HEK293 (cell line): Measurements from ENCODE around the gene RITA1.

ENCODE experiments used
- CTCF ChIA-PET: fragments of 350-600 bp; formaldehyde crosslinking; extraction: SDS; loops from one replicate; lab custom pipeline; 2021; ENCODE audit warnings: antibody characterized with exemption; lab: Yijun Ruan, JAX
- POLR2A ChIA-PET: fragments of 300-600 bp; formaldehyde crosslinking; extraction: SDS; loops from one replicate; lab custom pipeline; 2020; ENCODE audit warnings: antibody characterized with exemption, inconsistent platforms; lab: Yijun Ruan, JAX
- H3K27ac ChIP-seq: fragments of 200-500 bp; sonication (Bioruptor generic); 2 replicates; pipeline ENCODE4 v1.5.1; 2014; ENCODE audit warnings: low read depth, low read length, control low read depth, inconsistent platforms; ENCODE audit errors: extremely low read depth
- H3K36me3 ChIP-seq, 2 experiments: fragments of 200-500 bp in 1 of 2; sonication (Bioruptor generic) in 1 of 2; 1 replicate in 1 of 2; 2 replicates in 1 of 2; pipeline ENCODE4 v1.5.1; 2014 to 2017; ENCODE audit warnings: inconsistent platforms in 2 of 2, low read length in 2 of 2; ENCODE audit not compliant: control insufficient read depth in 2 of 2, insufficient read depth in 1 of 2
- H3K4me1 ChIP-seq: fragments of 200-500 bp; sonication (Bioruptor generic); 2 replicates; pipeline ENCODE4 v1.5.1; 2014; ENCODE audit warnings: mild to moderate bottlenecking, low read length, inconsistent platforms; ENCODE audit not compliant: control insufficient read depth, insufficient read depth
- H3K4me3 ChIP-seq: 2 replicates; pipeline ENCODE4 v1.5.1; 2011; ENCODE audit warnings: low read depth, mild to moderate bottlenecking, control low read depth, low read length, moderate library complexity
- H3K9me3 ChIP-seq: fragments of 200-500 bp; sonication (Bioruptor generic); 2 replicates; pipeline ENCODE4 v1.5.1; 2014; ENCODE audit warnings: low read depth, low read length, inconsistent platforms; ENCODE audit not compliant: control insufficient read depth, insufficient read depth
- GFI1B ChIP-seq: fragments of 450-650 bp; formaldehyde crosslinking; IDR thresholded peaks from 2 replicates; pipeline ENCODE4 v1.5.1; 2016; ENCODE audit warnings: missing biosample characterization, missing genetic modification characterization
- MYNN ChIP-seq: fragments of 450-650 bp; formaldehyde crosslinking; IDR thresholded peaks from 2 replicates; pipeline ENCODE4 v1.5.1; 2016; ENCODE audit warnings: missing biosample characterization, missing genetic modification characterization, borderline replicate concordance
- OSR2 ChIP-seq: fragments of 450-650 bp; formaldehyde crosslinking; IDR thresholded peaks from 2 replicates; pipeline ENCODE4 v1.5.1; 2016; ENCODE audit warnings: missing biosample characterization, missing genetic modification characterization
- ZEB2 ChIP-seq: fragments of 450-650 bp; formaldehyde crosslinking; IDR thresholded peaks from 2 replicates; pipeline ENCODE4 v1.5.1; 2016; ENCODE audit warnings: missing biosample characterization, missing genetic modification characterization
- ZNF239 ChIP-seq: fragments of 450-650 bp; formaldehyde crosslinking; IDR thresholded peaks from 2 replicates; pipeline ENCODE4 v1.5.1; 2016; ENCODE audit warnings: missing biosample characterization, missing genetic modification characterization
- ZNF335 ChIP-seq: fragments of 450-650 bp; formaldehyde crosslinking; conservative IDR thresholded peaks from 2 replicates; pipeline ENCODE4 v1.5.1; 2016; ENCODE audit warnings: missing biosample characterization, missing genetic modification characterization
- ZNF354C ChIP-seq: fragments of 450-650 bp; formaldehyde crosslinking; IDR thresholded peaks from 2 replicates; pipeline ENCODE4 v1.5.1; 2016; ENCODE audit warnings: missing biosample characterization, missing genetic modification characterization, low read depth, borderline replicate concordance
- ZNF514 ChIP-seq: fragments of 450-650 bp; formaldehyde crosslinking; IDR thresholded peaks from 2 replicates; pipeline ENCODE4 v1.5.1; 2016; ENCODE audit warnings: missing biosample characterization, missing genetic modification characterization
- ZNF600 ChIP-seq: fragments of 450-650 bp; formaldehyde crosslinking; IDR thresholded peaks from 2 replicates; pipeline ENCODE4 v1.5.1; 2016; ENCODE audit warnings: missing biosample characterization, missing genetic modification characterization
- ZNF629 ChIP-seq: fragments of 450-650 bp; formaldehyde crosslinking; IDR thresholded peaks from 2 replicates; pipeline ENCODE4 v1.5.1; 2017; ENCODE audit warnings: missing biosample characterization, missing genetic modification characterization
- ZNF654 ChIP-seq: fragments of 450-650 bp; formaldehyde crosslinking; IDR thresholded peaks from 2 replicates; pipeline ENCODE4 v1.5.1; 2016; ENCODE audit warnings: low read depth, missing biosample characterization, missing genetic modification characterization
- ZNF658 ChIP-seq: fragments of 450-650 bp; formaldehyde crosslinking; IDR thresholded peaks from 2 replicates; pipeline ENCODE4; 2016; ENCODE audit warnings: missing biosample characterization, missing genetic modification characterization
- ZNF76 ChIP-seq: fragments of 450-650 bp; formaldehyde crosslinking; IDR thresholded peaks from 2 replicates; pipeline ENCODE4; 2016; ENCODE audit warnings: low read depth, missing biosample characterization, missing genetic modification characterization, borderline replicate concordance
- TF ChIP-seq, protein P1 (sequence below): fragments of 450-650 bp; IDR thresholded peaks from 2 replicates; pipeline ENCODE4 v1.5.1; 2018; ENCODE audit warnings: missing biosample characterization, mild to moderate bottlenecking, missing genetic modification characterization
- TF ChIP-seq, protein P2 (sequence below): fragments of 450-650 bp; formaldehyde crosslinking; IDR thresholded peaks from 2 replicates; pipeline ENCODE4; 2016; ENCODE audit warnings: missing biosample characterization, missing genetic modification characterization
- TF ChIP-seq, protein P3 (sequence below): fragments of 450-650 bp; formaldehyde crosslinking; IDR thresholded peaks from 2 replicates; pipeline ENCODE4 v1.5.1; 2016; ENCODE audit warnings: missing biosample characterization, missing genetic modification characterization
- TF ChIP-seq, protein P4 (sequence below): fragments of 450-650 bp; formaldehyde crosslinking; IDR thresholded peaks from 2 replicates; pipeline ENCODE4 v1.5.1; 2016; ENCODE audit warnings: missing biosample characterization, missing genetic modification characterization
- TF ChIP-seq, protein P5 (sequence below): fragments of 450-650 bp; formaldehyde crosslinking; IDR thresholded peaks from 2 replicates; pipeline ENCODE4 v1.5.1; 2017; ENCODE audit warnings: missing biosample characterization, missing genetic modification characterization
- TF ChIP-seq, protein P6 (sequence below): fragments of 450-650 bp; formaldehyde crosslinking; IDR thresholded peaks from 2 replicates; pipeline ENCODE4 v1.5.0; 2017; ENCODE audit warnings: missing biosample characterization, missing genetic modification characterization, borderline replicate concordance
- TF ChIP-seq, protein P7 (sequence below): fragments of 450-650 bp; formaldehyde crosslinking; conservative IDR thresholded peaks from 2 replicates; pipeline ENCODE4 v1.5.1; 2016; ENCODE audit warnings: low read depth, missing biosample characterization, missing genetic modification characterization

RITA1 gene

DNA sequence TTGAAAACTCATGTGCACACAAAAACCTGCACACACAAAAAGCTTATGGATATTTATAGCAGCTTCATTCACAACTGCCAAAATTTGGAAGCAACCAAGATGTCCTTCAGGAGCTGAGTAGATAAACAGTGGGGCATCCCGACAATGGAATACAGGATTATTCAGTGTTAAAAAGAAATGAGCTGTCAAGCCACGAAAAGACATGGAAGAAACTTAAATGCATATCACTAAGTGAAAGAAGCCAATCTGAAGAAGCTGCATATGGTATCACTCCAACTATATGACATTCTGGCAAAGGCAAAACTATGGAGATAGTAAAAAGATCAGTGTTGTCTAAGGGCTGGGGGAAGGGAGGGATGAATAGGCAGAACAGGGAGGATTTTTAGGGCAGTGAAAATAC, 30.5 kb downstream of the RITA1 start (continued):
- no peak for TF ChIP-seq ZNF354C
- TF ChIP-seq, protein P1, sequence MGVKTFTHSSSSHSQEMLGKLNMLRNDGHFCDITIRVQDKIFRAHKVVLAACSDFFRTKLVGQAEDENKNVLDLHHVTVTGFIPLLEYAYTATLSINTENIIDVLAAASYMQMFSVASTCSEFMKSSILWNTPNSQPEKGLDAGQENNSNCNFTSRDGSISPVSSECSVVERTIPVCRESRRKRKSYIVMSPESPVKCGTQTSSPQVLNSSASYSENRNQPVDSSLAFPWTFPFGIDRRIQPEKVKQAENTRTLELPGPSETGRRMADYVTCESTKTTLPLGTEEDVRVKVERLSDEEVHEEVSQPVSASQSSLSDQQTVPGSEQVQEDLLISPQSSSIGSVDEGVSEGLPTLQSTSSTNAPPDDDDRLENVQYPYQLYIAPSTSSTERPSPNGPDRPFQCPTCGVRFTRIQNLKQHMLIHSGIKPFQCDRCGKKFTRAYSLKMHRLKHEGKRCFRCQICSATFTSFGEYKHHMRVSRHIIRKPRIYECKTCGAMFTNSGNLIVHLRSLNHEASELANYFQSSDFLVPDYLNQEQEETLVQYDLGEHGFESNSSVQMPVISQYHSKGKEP (tag by site-specific recombination) = no peak

DNA sequence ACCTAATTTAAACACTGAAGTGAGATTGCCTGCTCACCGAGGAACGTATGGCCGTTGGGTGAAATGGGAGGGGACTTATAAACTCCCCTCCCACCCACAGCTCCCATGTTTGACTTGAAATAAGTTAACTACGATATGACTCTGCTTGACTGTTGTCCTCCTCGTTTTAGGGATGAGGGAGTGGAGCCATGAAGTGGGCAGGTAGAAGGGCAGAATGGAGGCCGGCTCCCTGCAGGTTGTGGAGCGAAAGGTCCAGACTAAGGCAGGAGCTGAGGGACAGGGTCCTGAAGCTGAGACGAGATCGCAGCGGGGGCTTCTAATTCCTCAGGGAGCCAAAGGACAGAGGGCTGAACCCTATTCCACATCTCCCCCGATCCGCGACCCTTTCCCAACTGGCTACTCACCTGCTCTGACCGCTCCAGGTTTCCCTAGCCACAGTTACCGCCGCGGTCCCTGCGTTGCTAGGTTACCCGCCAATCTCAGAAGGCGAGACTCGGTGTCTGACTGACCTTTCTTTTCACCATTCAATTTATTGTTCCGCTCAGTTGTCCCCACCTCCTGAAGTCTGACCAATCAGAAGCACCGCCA, 35.2 kb downstream of the RITA1 start:
- CTCF ChIA-PET = no interaction called here
- no peak overlapping the region for H3K27ac ChIP-seq
- peak overlapping the region; percentile 53 for H3K4me3 ChIP-seq
- H3K4me1 ChIP-seq = no peaks in the 10 kb centered on the region
- no peaks in the 10 kb centered on the region for H3K9me3 ChIP-seq
- H3K36me3 ChIP-seq = no peaks in the 10 kb centered on the region
- POLR2A ChIA-PET = interaction anchor here (1.0 to 2.4 kb wide), 7 partner anchors 9 to 114 kb away, joined by 3 to 12 read pairs (median 4); partner anchors contain the start of genes DDX54, RITA1 and SLC8B1
- TF ChIP-seq, protein P2, sequence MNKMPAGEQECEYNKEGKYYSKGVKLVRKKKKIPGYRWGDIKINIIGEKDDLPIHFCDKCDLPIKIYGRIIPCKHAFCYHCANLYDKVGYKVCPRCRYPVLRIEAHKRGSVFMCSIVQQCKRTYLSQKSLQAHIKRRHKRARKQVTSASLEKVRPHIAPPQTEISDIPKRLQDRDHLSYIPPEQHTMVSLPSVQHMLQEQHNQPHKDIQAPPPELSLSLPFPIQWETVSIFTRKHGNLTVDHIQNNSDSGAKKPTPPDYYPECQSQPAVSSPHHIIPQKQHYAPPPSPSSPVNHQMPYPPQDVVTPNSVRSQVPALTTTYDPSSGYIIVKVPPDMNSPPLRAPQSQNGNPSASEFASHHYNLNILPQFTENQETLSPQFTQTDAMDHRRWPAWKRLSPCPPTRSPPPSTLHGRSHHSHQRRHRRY = no peak
- TF ChIP-seq, protein P3, sequence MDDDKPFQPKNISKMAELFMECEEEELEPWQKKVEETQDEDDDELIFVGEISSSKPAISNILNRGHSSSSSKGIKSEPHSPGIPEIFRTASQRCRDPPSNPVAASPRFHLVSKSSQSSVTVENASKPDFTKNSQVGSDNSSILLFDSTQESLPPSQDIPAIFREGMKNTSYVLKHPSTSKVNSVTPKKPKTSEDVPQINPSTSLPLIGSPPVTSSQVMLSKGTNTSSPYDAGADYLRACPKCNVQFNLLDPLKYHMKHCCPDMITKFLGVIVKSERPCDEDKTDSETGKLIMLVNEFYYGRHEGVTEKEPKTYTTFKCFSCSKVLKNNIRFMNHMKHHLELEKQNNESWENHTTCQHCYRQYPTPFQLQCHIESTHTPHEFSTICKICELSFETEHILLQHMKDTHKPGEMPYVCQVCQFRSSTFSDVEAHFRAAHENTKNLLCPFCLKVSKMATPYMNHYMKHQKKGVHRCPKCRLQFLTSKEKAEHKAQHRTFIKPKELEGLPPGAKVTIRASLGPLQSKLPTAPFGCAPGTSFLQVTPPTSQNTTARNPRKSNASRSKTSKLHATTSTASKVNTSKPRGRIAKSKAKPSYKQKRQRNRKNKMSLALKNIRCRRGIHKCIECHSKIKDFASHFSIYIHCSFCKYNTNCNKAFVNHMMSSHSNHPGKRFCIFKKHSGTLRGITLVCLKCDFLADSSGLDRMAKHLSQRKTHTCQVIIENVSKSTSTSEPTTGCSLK (tag by site-specific recombination) = no peak
- TF ChIP-seq OSR2 = no peak
- TF ChIP-seq, protein P4, sequence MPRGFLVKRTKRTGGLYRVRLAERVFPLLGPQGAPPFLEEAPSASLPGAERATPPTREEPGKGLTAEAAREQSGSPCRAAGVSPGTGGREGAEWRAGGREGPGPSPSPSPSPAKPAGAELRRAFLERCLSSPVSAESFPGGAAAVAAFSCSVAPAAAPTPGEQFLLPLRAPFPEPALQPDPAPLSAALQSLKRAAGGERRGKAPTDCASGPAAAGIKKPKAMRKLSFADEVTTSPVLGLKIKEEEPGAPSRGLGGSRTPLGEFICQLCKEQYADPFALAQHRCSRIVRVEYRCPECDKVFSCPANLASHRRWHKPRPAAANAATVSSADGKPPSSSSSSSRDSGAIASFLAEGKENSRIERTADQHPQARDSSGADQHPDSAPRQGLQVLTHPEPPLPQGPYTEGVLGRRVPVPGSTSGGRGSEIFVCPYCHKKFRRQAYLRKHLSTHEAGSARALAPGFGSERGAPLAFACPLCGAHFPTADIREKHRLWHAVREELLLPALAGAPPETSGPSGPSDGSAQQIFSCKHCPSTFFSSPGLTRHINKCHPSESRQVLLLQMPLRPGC (tag by site-specific recombination) = no peak
- TF ChIP-seq GFI1B (tag by site-specific recombination) = no peak
- TF ChIP-seq, protein P5, sequence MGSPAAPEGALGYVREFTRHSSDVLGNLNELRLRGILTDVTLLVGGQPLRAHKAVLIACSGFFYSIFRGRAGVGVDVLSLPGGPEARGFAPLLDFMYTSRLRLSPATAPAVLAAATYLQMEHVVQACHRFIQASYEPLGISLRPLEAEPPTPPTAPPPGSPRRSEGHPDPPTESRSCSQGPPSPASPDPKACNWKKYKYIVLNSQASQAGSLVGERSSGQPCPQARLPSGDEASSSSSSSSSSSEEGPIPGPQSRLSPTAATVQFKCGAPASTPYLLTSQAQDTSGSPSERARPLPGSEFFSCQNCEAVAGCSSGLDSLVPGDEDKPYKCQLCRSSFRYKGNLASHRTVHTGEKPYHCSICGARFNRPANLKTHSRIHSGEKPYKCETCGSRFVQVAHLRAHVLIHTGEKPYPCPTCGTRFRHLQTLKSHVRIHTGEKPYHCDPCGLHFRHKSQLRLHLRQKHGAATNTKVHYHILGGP = no peak
- no peak for TF ChIP-seq ZNF629 (tag by site-specific recombination)
- TF ChIP-seq ZNF239 (tag by site-specific recombination) = no peak
- no peak for TF ChIP-seq ZNF654 (tag by site-specific recombination)
- no peak for TF ChIP-seq ZNF658 (tag by site-specific recombination)
- no peak for TF ChIP-seq ZNF514 (tag by site-specific recombination)
- TF ChIP-seq ZNF600 = peak; percentile 99
- TF ChIP-seq MYNN (tag by site-specific recombination) = peak; percentile 80
- TF ChIP-seq, protein P6, sequence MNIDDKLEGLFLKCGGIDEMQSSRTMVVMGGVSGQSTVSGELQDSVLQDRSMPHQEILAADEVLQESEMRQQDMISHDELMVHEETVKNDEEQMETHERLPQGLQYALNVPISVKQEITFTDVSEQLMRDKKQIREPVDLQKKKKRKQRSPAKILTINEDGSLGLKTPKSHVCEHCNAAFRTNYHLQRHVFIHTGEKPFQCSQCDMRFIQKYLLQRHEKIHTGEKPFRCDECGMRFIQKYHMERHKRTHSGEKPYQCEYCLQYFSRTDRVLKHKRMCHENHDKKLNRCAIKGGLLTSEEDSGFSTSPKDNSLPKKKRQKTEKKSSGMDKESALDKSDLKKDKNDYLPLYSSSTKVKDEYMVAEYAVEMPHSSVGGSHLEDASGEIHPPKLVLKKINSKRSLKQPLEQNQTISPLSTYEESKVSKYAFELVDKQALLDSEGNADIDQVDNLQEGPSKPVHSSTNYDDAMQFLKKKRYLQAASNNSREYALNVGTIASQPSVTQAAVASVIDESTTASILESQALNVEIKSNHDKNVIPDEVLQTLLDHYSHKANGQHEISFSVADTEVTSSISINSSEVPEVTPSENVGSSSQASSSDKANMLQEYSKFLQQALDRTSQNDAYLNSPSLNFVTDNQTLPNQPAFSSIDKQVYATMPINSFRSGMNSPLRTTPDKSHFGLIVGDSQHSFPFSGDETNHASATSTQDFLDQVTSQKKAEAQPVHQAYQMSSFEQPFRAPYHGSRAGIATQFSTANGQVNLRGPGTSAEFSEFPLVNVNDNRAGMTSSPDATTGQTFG = no peak
- TF ChIP-seq ZEB2 (tag by site-specific recombination) = peak; percentile 34; the same call in 1 of the 2 replicates
- TF ChIP-seq ZNF335 (tag by site-specific recombination) = peak; percentile 76
- no peak for TF ChIP-seq ZNF76 (tag by site-specific recombination)
- TF ChIP-seq, protein P7, sequence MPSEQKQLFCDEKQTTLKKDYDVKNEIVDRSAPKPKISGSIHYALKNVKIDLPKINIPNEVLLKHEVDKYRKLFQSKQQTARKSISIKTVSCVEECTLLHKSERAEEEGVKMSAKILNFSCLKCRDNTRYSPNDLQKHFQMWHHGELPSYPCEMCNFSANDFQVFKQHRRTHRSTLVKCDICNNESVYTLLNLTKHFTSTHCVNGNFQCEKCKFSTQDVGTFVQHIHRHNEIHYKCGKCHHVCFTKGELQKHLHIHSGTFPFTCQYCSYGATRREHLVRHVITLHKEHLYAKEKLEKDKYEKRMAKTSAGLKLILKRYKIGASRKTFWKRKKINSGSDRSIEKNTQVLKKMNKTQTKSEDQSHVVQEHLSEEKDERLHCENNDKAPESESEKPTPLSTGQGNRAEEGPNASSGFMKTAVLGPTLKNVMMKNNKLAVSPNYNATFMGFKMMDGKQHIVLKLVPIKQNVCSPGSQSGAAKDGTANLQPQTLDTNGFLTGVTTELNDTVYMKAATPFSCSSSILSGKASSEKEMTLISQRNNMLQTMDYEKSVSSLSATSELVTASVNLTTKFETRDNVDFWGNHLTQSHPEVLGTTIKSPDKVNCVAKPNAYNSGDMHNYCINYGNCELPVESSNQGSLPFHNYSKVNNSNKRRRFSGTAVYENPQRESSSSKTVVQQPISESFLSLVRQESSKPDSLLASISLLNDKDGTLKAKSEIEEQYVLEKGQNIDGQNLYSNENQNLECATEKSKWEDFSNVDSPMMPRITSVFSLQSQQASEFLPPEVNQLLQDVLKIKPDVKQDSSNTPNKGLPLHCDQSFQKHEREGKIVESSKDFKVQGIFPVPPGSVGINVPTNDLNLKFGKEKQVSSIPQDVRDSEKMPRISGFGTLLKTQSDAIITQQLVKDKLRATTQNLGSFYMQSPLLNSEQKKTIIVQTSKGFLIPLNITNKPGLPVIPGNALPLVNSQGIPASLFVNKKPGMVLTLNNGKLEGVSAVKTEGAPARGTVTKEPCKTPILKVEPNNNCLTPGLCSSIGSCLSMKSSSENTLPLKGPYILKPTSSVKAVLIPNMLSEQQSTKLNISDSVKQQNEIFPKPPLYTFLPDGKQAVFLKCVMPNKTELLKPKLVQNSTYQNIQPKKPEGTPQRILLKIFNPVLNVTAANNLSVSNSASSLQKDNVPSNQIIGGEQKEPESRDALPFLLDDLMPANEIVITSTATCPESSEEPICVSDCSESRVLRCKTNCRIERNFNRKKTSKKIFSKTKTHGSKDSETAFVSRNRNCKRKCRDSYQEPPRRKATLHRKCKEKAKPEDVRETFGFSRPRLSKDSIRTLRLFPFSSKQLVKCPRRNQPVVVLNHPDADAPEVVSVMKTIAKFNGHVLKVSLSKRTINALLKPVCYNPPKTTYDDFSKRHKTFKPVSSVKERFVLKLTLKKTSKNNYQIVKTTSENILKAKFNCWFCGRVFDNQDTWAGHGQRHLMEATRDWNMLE = no peak
